H1 (cell line): ENCODE data around the gene NDUFA6. TPM values are rescaled to one million over a fixed set of nuclear protein-coding genes. Genes with fewer than 3 reads are reported as not detected.
"Not testable (repeated sequence)": the region's sequence is repeated elsewhere in the genome, so short reads cannot be mapped to it uniquely, and the experiment has no call there.

Source experiments
- CTCF ChIA-PET: fragments of 300-600 bp; sonication (Branson Sonifier 250); formaldehyde crosslinking; loops from one replicate; lab custom pipeline; 2021; ENCODE audit not compliant: partially characterized antibody; lab: Charles Lee
- POLR2A ChIA-PET: fragments of 300-600 bp; sonication (Branson Sonifier 250); formaldehyde crosslinking; loops from one replicate; lab custom pipeline; 2021; ENCODE audit warnings: inconsistent platforms; ENCODE audit not compliant: partially characterized antibody; lab: Charles Lee
- DNase-seq, 2 experiments: peaks; one replicate each; pipeline versions ENCODE4 v3.0.0 to v3.0.0-alpha.2; 2010 to 2022; ENCODE audit warnings: low spot score in 2 of 2, low read depth in 1 of 2, mixed read lengths in 1 of 2
- FAIRE-seq: peaks from 2 replicates; lab custom pipeline; 2011; peaks lifted over from hg19 to GRCh38; lab: Jason Lieb, UNC
- H2AFZ ChIP-seq: 2 replicates; pipeline ENCODE4 v1.8.1; 2012; ENCODE audit warnings: low read length, inconsistent platforms
- H2AK5ac ChIP-seq: 2 replicates; pipeline ENCODE4 v1.6.1; 2013; ENCODE audit warnings: low read depth, low read length
- H2BK120ac ChIP-seq: replicated peaks from 2 replicates; pipeline ENCODE3; 2013; ENCODE audit warnings: low read depth, low read length, inconsistent platforms
- H2BK12ac ChIP-seq: 2 replicates; pipeline ENCODE4 v1.6.1; 2013; ENCODE audit warnings: low read depth, low read length
- H2BK15ac ChIP-seq: 2 replicates; pipeline ENCODE4 v1.6.1; 2013; ENCODE audit warnings: low read length
- H2BK20ac ChIP-seq: 2 replicates; pipeline ENCODE4 v1.6.1; 2013; ENCODE audit warnings: low read length
- H2BK5ac ChIP-seq: 2 replicates; pipeline ENCODE4 v1.6.1; 2013; ENCODE audit warnings: low read depth, low read length
- H3K14ac ChIP-seq: 2 replicates; pipeline ENCODE4 v1.6.1; 2013; ENCODE audit warnings: inconsistent platforms; ENCODE audit not compliant: insufficient read length
- H3K18ac ChIP-seq: 2 replicates; pipeline ENCODE4 v1.6.1; 2013; ENCODE audit warnings: low read length; ENCODE audit errors: extremely low read depth
- H3K23ac ChIP-seq: 2 replicates; pipeline ENCODE4 v1.6.1; 2013; ENCODE audit warnings: inconsistent platforms; ENCODE audit not compliant: insufficient read length
- H3K23me2 ChIP-seq: 2 replicates; pipeline ENCODE4 v1.6.1; 2013; ENCODE audit warnings: low read depth, low read length
- H3K27ac ChIP-seq: 2 replicates; pipeline ENCODE4 v1.6.1; 2011; ENCODE audit warnings: low read depth, low read length, inconsistent platforms
- H3K27me3 ChIP-seq, 4 experiments: replicated peaks in 1 of 4; 1 replicate in 1 of 4; 2 replicates in 3 of 4; pipeline versions ENCODE4 v1.6.1 to v1.8.1; 2011 to 2013; ENCODE audit warnings: low read length in 3 of 4, mild to moderate bottlenecking in 3 of 4, inconsistent platforms in 2 of 4, mixed read lengths in 2 of 4, moderate library complexity in 1 of 4; ENCODE audit not compliant: control insufficient read depth in 3 of 4, insufficient read depth in 3 of 4; ENCODE audit errors: extremely low read depth in 1 of 4
- H3K36me3 ChIP-seq, 4 experiments: 2 replicates each; pipeline versions ENCODE4 v1.6.1 to v1.8.1; 2011 to 2013; ENCODE audit warnings: mild to moderate bottlenecking in 4 of 4, low read length in 3 of 4, moderate library complexity in 2 of 4, control low read depth in 1 of 4, inconsistent platforms in 1 of 4; ENCODE audit not compliant: insufficient read depth in 4 of 4, control insufficient read depth in 2 of 4
- H3K4ac ChIP-seq: replicated peaks from 2 replicates; pipeline ENCODE3; 2013; ENCODE audit warnings: low read length, low read depth, mixed read lengths, inconsistent platforms; ENCODE audit not compliant: insufficient read length
- H3K4me1 ChIP-seq, 4 experiments: replicated peaks in 1 of 4; 1 replicate in 1 of 4; 2 replicates in 3 of 4; pipeline versions ENCODE4 v1.6.1 to v1.8.1; 2011 to 2013; ENCODE audit warnings: low read length in 3 of 4, inconsistent platforms in 2 of 4, mixed read lengths in 1 of 4; ENCODE audit not compliant: insufficient read depth in 4 of 4, control insufficient read depth in 3 of 4
- H3K4me2 ChIP-seq, 2 experiments: 2 replicates each; pipeline versions ENCODE4 v1.6.1 to v1.8.1; 2011 to 2013; ENCODE audit warnings: low read depth in 2 of 2, low read length in 2 of 2, control low read depth in 1 of 2, inconsistent platforms in 1 of 2, mild to moderate bottlenecking in 1 of 2; ENCODE audit not compliant: insufficient read depth in 1 of 2
- H3K4me3 ChIP-seq, 4 experiments: fragments of 200-600, 300-600 bp in 1 of 4; sonication (generic), shearing (Covaris generic), sonication (Bioruptor Twin) in 1 of 4; 2 replicates each; pipeline versions ENCODE4 v1.5.1 to v1.8.1; 2011 to 2016; ENCODE audit warnings: low read length in 4 of 4, low read depth in 3 of 4, control low read depth in 2 of 4, inconsistent platforms in 2 of 4, mild to moderate bottlenecking in 2 of 4, mixed read lengths in 1 of 4, moderate library complexity in 1 of 4; ENCODE audit not compliant: insufficient read depth in 2 of 4; ENCODE audit errors: extremely low read depth in 1 of 4
- H3K56ac ChIP-seq: replicated peaks from 2 replicates; pipeline ENCODE3; 2013; ENCODE audit warnings: low read depth, mild to moderate bottlenecking, mixed read lengths, low read length, inconsistent platforms; ENCODE audit not compliant: insufficient read length
- H3K79me1 ChIP-seq: 2 replicates; pipeline ENCODE4 v1.6.1; 2013; ENCODE audit warnings: low read depth, low read length, control low read depth
- H3K79me2 ChIP-seq, 2 experiments: 2 replicates each; pipeline versions ENCODE4 v1.6.1 to v1.8.1; 2012 to 2013; ENCODE audit warnings: low read length in 2 of 2, mild to moderate bottlenecking in 2 of 2, inconsistent platforms in 1 of 2; ENCODE audit not compliant: insufficient read depth in 2 of 2, control insufficient read depth in 1 of 2
- H3K9ac ChIP-seq, 4 experiments: replicated peaks in 1 of 4; 1 replicate in 1 of 4; 2 replicates in 3 of 4; pipeline versions ENCODE4 v1.6.1 to v1.8.1; 2011 to 2013; ENCODE audit warnings: low read depth in 3 of 4, low read length in 3 of 4, control low read depth in 2 of 4, mild to moderate bottlenecking in 2 of 4, moderate library complexity in 2 of 4, inconsistent platforms in 1 of 4; ENCODE audit errors: extremely low read depth in 1 of 4
- H3K9me3 ChIP-seq, 2 experiments: 2 replicates each; pipeline versions ENCODE4 v1.6.1 to v1.8.1; 2012 to 2013; ENCODE audit warnings: mild to moderate bottlenecking in 2 of 2, moderate library complexity in 2 of 2, control low read depth in 1 of 2, inconsistent platforms in 1 of 2, low read depth in 1 of 2, low read length in 1 of 2, mixed read lengths in 1 of 2; ENCODE audit not compliant: insufficient read depth in 2 of 2
- H4K20me1 ChIP-seq, 2 experiments: replicated peaks in 1 of 2; 2 replicates each; pipeline versions ENCODE3 to v1.8.1; 2011 to 2013; ENCODE audit warnings: inconsistent platforms in 2 of 2, low read length in 2 of 2, mild to moderate bottlenecking in 1 of 2; ENCODE audit not compliant: insufficient read depth in 2 of 2, control insufficient read depth in 1 of 2
- H4K5ac ChIP-seq: 2 replicates; pipeline ENCODE4 v1.6.1; 2013; ENCODE audit warnings: low read length, low read depth, mixed read lengths, inconsistent platforms; ENCODE audit not compliant: insufficient read length
- H4K8ac ChIP-seq: 2 replicates; pipeline ENCODE4 v1.8.0; 2013; ENCODE audit warnings: mild to moderate bottlenecking, moderate library complexity, low read length, inconsistent platforms; ENCODE audit not compliant: insufficient read depth; ENCODE audit errors: extremely low read depth
- H4K91ac ChIP-seq: replicated peaks from 2 replicates; pipeline ENCODE3; 2013; ENCODE audit warnings: low read length, mixed read lengths, inconsistent platforms; ENCODE audit not compliant: insufficient read length
- RAD21 ChIP-seq, 2 experiments: IDR thresholded peaks in 1 of 2; conservative IDR thresholded peaks in 1 of 2; 2 replicates each; pipeline ENCODE4 v1.6.1; 2011; ENCODE audit warnings: low read depth in 2 of 2, low read length in 2 of 2, improper control_type of control experiment in 1 of 2, inconsistent platforms in 1 of 2, mild to moderate bottlenecking in 1 of 2, moderate library complexity in 1 of 2
- WGBS, 2 experiments: shearing (Covaris generic) in 1 of 2; methylation state at CpG; one replicate each; pipeline versions ENCODE4 v1.1.6 to v1.1.7; 2013 to 2015; ENCODE audit warnings: low lambda C conversion rate in 2 of 2, mixed read lengths in 2 of 2, inconsistent platforms in 1 of 2, low coverage in 1 of 2, missing lambda C conversion rate in 1 of 2; ENCODE audit not compliant: insufficient replicate concordance in 2 of 2, insufficient coverage in 1 of 2, insufficient read length in 1 of 2; ENCODE audit errors: extremely low coverage in 1 of 2, missing lambda C conversion rate in 1 of 2; 5-methylcytosine and 5-hydroxymethylcytosine counted together
- polyA plus RNA-seq, 7 experiments: library from polyadenylated mRNA; depleted of rRNA in 3 of 7; stranded (reverse) in 5 of 7; unstranded in 2 of 7; fragments of >200 nt in 5 of 7; fragments of 200-250 nt in 2 of 7; gene quantifications; 1 replicate in 5 of 7; 2 replicates in 1 of 7; 4 replicates in 1 of 7; pipeline versions ENCODE4 v1.2.1 to v1.2.3, GENCODE V29; 2011 to 2013; ENCODE audit warnings: missing spikeins in 2 of 7, mixed read lengths in 2 of 7
- total RNA-seq: library from RNA; stranded (reverse); fragmentation: NEBNext Ultra II Directional; extraction: Animal tissue kit (Norgen Biotek cat#: 25700); gene quantifications from 2 replicates; pipeline ENCODE4 v1.2.1, GENCODE V29; 2021
- TF ChIP-seq, protein P1 (sequence below), 3 experiments: IDR thresholded peaks; 1 replicate in 2 of 3; 2 replicates in 1 of 3; pipeline versions ENCODE4 v1.5.1 to v1.6.1; 2011; ENCODE audit warnings: low read length in 3 of 3, mild to moderate bottlenecking in 3 of 3, inconsistent platforms in 2 of 3, low read depth in 1 of 3, moderate library complexity in 1 of 3; ENCODE audit not compliant: insufficient read depth in 1 of 3; ENCODE audit errors: control extremely low read depth in 1 of 3

The NDUFA6 gene
- total and polyA plus RNA-seq, 2 of the 8 experiments (the other 6 are each of a cell fraction or from before 2014, with no cell fraction given) = 76.2 to 105 TPM

DNA sequence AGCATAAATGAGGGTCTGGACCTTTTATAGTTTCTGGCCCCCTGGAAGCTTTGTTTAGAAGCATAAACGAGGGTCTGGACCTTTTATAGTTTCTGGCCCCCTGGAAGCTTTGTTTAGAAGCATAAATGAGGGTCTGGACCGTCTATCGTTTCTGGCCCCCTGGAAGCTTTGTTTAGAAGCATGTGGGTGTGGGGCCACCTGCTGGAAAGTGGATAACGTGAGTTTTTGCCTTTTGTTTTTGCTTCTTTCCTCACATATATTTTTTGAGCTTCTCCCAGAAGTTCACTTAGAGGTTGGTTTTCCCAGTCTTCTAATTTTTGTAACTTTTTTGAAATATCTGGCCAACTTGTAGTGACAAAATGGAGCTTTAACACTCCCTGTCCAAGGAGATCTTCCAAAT is 22.2 kb upstream of the NDUFA6 start:
- TF ChIP-seq RAD21 (IDR thresholded peaks at IDR 0.05 in 1 of 2, conservative IDR thresholded peaks at IDR 0.05 in 1 of 2; ENCODE audit: low read depth in 2 of 2, low read length in 2 of 2) = peak; percentile 60 to 69
- TF ChIP-seq, protein P1, sequence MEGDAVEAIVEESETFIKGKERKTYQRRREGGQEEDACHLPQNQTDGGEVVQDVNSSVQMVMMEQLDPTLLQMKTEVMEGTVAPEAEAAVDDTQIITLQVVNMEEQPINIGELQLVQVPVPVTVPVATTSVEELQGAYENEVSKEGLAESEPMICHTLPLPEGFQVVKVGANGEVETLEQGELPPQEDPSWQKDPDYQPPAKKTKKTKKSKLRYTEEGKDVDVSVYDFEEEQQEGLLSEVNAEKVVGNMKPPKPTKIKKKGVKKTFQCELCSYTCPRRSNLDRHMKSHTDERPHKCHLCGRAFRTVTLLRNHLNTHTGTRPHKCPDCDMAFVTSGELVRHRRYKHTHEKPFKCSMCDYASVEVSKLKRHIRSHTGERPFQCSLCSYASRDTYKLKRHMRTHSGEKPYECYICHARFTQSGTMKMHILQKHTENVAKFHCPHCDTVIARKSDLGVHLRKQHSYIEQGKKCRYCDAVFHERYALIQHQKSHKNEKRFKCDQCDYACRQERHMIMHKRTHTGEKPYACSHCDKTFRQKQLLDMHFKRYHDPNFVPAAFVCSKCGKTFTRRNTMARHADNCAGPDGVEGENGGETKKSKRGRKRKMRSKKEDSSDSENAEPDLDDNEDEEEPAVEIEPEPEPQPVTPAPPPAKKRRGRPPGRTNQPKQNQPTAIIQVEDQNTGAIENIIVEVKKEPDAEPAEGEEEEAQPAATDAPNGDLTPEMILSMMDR (IDR thresholded peaks at IDR 0.05; ENCODE audit: control extremely low read depth in 1 of 3, insufficient read depth in 1 of 3, low read depth in 1 of 3, low read length in 3 of 3) = peak in 1 of 3 experiments; percentile 55; a peak in 2 of 4 replicates
- H2BK12ac ChIP-seq, POLR2A ChIA-PET, DNase-seq, H4K91ac ChIP-seq, H2AFZ ChIP-seq, H3K23ac ChIP-seq, H2BK120ac ChIP-seq, H3K27ac ChIP-seq, H3K9me3 ChIP-seq, H2BK15ac ChIP-seq, H4K5ac ChIP-seq, H3K23me2 ChIP-seq, H3K27me3 ChIP-seq, FAIRE-seq, H3K9ac ChIP-seq, H3K4me1 ChIP-seq, H3K4me2 ChIP-seq, H3K79me1 ChIP-seq, H3K18ac ChIP-seq, H3K56ac ChIP-seq, H2BK5ac ChIP-seq, H3K4me3 ChIP-seq, H2BK20ac ChIP-seq, H3K4ac ChIP-seq, H3K36me3 ChIP-seq, H2AK5ac ChIP-seq, H4K8ac ChIP-seq, H3K79me2 ChIP-seq, H4K20me1 ChIP-seq, H3K14ac ChIP-seq: not testable (repeated sequence)
- CTCF ChIA-PET = interaction anchor here (0.8 to 7.3 kb wide), 26 partner anchors 10 to 416 kb away, joined by 3 to 116 read pairs (median 4); partner anchors contain the start of genes NDUFA6, SEPTIN3 and SMIM45
- WGBS, 2 experiments = 40% methylated on average over 4 of the region's 4 CpGs; no CpG with 5 or more reads in 1 of the 2 experiments
